ENCODE data around the gene RANBP9. TPM values are rescaled to one million over a fixed set of nuclear protein-coding genes. Genes with fewer than 3 reads are reported as not detected.

RANBP9 gene
- total RNA-seq, 2 donors from 2014 or later: 28.4 TPM

GRCh38 chr6:13672904-13673303, 38.7 kb downstream of the RANBP9 start:
- no peak overlapping the region for H3K4me3 ChIP-seq
- no peak overlapping the region for H3K27ac ChIP-seq
- TF ChIP-seq CTCF (IDR thresholded peaks at IDR 0.05): no peak
- peaks cover 0 to 11% of the 10 kb centered on the region in 2 donors for H3K9me3 ChIP-seq
- no peak for DNase-seq (ENCODE audit: low spot score)
- no peaks in the 10 kb centered on the region for H3K27me3 ChIP-seq
- H3K4me1 ChIP-seq: peaks cover 0 to 4% of the 10 kb centered on the region in 2 donors
- no peaks in the 10 kb centered on the region for H3K36me3 ChIP-seq

GRCh38 chr6:13671548-13672127, 40.0 kb downstream of the RANBP9 start:
- H3K27me3 ChIP-seq: no peaks in the 10 kb centered on the region
- no peak for DNase-seq (ENCODE audit: low spot score)
- H3K27ac ChIP-seq: no peak overlapping the region
- H3K9me3 ChIP-seq: no peaks in the 10 kb centered on the region
- TF ChIP-seq CTCF (IDR thresholded peaks at IDR 0.05): no peak
- H3K36me3 ChIP-seq: no peaks in the 10 kb centered on the region
- no peaks in the 10 kb centered on the region for H3K4me1 ChIP-seq
- no peak overlapping the region for H3K4me3 ChIP-seq

GRCh38 chr6:13669476-13669875, 42.2 kb downstream of the RANBP9 start:
- DNase-seq (ENCODE audit: low spot score): no peak
- Histone ChIP-seq H3K27me3 (no peaks in the 10 kb centered on the region), H3K27ac (no peak overlapping the region), H3K9me3 (no peaks in the 10 kb centered on the region), H3K4me1 (peaks cover 0 to 6% of the 10 kb centered on the region in 2 donors), H3K36me3 (no peaks in the 10 kb centered on the region), H3K4me3 (no peak overlapping the region)
- no peak for TF ChIP-seq CTCF (IDR thresholded peaks at IDR 0.05)

- no peaks in the 10 kb centered on the region for H3K9me3 ChIP-seq
- no peak overlapping the region for H3K27ac ChIP-seq
- H3K27me3 ChIP-seq: no peaks in the 10 kb centered on the region
- no peak for DNase-seq (ENCODE audit: low spot score)
- peaks cover 0 to 11% of the 10 kb centered on the region in 2 donors for H3K4me1 ChIP-seq
- no peak for TF ChIP-seq CTCF (IDR thresholded peaks at IDR 0.05)
- H3K4me3 ChIP-seq: no peak overlapping the region
- no peaks in the 10 kb centered on the region for H3K36me3 ChIP-seq
Measured at GRCh38 chr6:13668291-13668928, 43.2 kb downstream of the RANBP9 start.

GRCh38 chr6:13667655-13668054, 44.0 kb downstream of the RANBP9 start:
- no peak overlapping the region for H3K4me3 ChIP-seq
- H3K27ac ChIP-seq: no peak overlapping the region
- no peak for TF ChIP-seq CTCF (IDR thresholded peaks at IDR 0.05)
- H3K4me1 ChIP-seq: peaks cover 0 to 11% of the 10 kb centered on the region in 2 donors
- no peaks in the 10 kb centered on the region for H3K27me3 ChIP-seq
- no peak for DNase-seq (ENCODE audit: low spot score)
- no peaks in the 10 kb centered on the region for H3K36me3 ChIP-seq
- H3K9me3 ChIP-seq: no peaks in the 10 kb centered on the region
